ENCODE measurements around the gene PLAAT2. TPM values are rescaled to one million over a fixed set of nuclear protein-coding genes. Genes with fewer than 3 reads are reported as not detected.

PLAAT2 gene
- total and polyA plus RNA-seq, 9 of the 15 experiments (the other 6 are each of a cell fraction or from before 2014, with no cell fraction given): not detected

- TF ChIP-seq, protein P1, sequence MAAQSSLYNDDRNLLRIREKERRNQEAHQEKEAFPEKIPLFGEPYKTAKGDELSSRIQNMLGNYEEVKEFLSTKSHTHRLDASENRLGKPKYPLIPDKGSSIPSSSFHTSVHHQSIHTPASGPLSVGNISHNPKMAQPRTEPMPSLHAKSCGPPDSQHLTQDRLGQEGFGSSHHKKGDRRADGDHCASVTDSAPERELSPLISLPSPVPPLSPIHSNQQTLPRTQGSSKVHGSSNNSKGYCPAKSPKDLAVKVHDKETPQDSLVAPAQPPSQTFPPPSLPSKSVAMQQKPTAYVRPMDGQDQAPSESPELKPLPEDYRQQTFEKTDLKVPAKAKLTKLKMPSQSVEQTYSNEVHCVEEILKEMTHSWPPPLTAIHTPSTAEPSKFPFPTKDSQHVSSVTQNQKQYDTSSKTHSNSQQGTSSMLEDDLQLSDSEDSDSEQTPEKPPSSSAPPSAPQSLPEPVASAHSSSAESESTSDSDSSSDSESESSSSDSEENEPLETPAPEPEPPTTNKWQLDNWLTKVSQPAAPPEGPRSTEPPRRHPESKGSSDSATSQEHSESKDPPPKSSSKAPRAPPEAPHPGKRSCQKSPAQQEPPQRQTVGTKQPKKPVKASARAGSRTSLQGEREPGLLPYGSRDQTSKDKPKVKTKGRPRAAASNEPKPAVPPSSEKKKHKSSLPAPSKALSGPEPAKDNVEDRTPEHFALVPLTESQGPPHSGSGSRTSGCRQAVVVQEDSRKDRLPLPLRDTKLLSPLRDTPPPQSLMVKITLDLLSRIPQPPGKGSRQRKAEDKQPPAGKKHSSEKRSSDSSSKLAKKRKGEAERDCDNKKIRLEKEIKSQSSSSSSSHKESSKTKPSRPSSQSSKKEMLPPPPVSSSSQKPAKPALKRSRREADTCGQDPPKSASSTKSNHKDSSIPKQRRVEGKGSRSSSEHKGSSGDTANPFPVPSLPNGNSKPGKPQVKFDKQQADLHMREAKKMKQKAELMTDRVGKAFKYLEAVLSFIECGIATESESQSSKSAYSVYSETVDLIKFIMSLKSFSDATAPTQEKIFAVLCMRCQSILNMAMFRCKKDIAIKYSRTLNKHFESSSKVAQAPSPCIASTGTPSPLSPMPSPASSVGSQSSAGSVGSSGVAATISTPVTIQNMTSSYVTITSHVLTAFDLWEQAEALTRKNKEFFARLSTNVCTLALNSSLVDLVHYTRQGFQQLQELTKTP (IDR thresholded peaks at IDR 0.05; ENCODE audit: low read depth in 1 of 2, partially characterized antibody in 2 of 2): peak in 1 of 2 experiments; percentile 71
- TF ChIP-seq RFX1 (IDR thresholded peaks at IDR 0.05) (peak; percentile 85), NFE2L1 (tag; IDR thresholded peaks at IDR 0.05; ENCODE audit: borderline replicate concordance, low read depth) (peak; percentile 74; the same call in 1 of the 2 replicates), ZBTB9 (CRISPR knock-in tag; IDR thresholded peaks at IDR 0.05) (0 out of 2 replicates have a peak, but pooled peaks have one; percentile 28), MTA2 (IDR thresholded peaks at IDR 0.05; ENCODE audit: low read depth) (peak; percentile 58), CEBPB (tag; IDR thresholded peaks at IDR 0.05) (peak; percentile 89), TAF9B (IDR thresholded peaks at IDR 0.05; ENCODE audit: partially characterized antibody) (peak; percentile 88), MTA1 (IDR thresholded peaks at IDR 0.05; ENCODE audit: borderline replicate concordance) (peak; percentile 82; the same call in 1 of the 2 replicates), SOX6 (IDR thresholded peaks at IDR 0.05) (peak; percentile 72), NEUROD1 (IDR thresholded peaks at IDR 0.05; ENCODE audit: borderline replicate concordance, low read depth, low read length, partially characterized antibody) (peak; percentile 51), CREB3 (tag; conservative IDR thresholded peaks at IDR 0.05; ENCODE audit: low read depth) (0 out of 2 replicates have a peak, but pooled peaks have one; percentile 12), MBD2 (IDR thresholded peaks at IDR 0.05; ENCODE audit: borderline replicate concordance, low read depth) (peak; percentile 39; the same call in 1 of the 2 replicates), POLR2A (conservative IDR thresholded peaks at IDR 0.05) (no peak), NFRKB (IDR thresholded peaks at IDR 0.05; ENCODE audit: low read depth) (0 out of 2 replicates have a peak, but pooled peaks have one; percentile 27), DACH1 (IDR thresholded peaks at IDR 0.05; ENCODE audit: partially characterized antibody) (peak; percentile 91), ATF7 (IDR thresholded peaks at IDR 0.05) (peak; percentile 79), ARNT (IDR thresholded peaks at IDR 0.05) (peak; percentile 75 to 87; a peak in 3 of 4 replicates), ZNF384 (IDR thresholded peaks at IDR 0.05; ENCODE audit: low read depth, low read length) (no peak), MEIS2 (IDR thresholded peaks at IDR 0.05; ENCODE audit: partially characterized antibody) (peak; percentile 86), CXXC5 (CRISPR knock-in tag; IDR thresholded peaks at IDR 0.05) (peak; percentile 46), ZNF282 (CRISPR knock-in tag; IDR thresholded peaks at IDR 0.05) (no peak), ID3 (CRISPR knock-in tag; IDR thresholded peaks at IDR 0.05) (no peak), ID3 (tag; IDR thresholded peaks at IDR 0.05) (peak; percentile 46; the same call in 1 of the 2 replicates)
Observed at GRCh38 chr11:63567044-63567840, 4.1 kb upstream of the PLAAT2 start (continued).

Data from K562 (cell line).